AG08395 (cell line): Measurements from ENCODE around the gene SLC16A8.

Experiments used
- DNase-seq: peaks from one replicate; pipeline ENCODE4 v3.0.0; 2012; ENCODE audit warnings: mixed read lengths, low spot score

Gene SLC16A8

DNA sequence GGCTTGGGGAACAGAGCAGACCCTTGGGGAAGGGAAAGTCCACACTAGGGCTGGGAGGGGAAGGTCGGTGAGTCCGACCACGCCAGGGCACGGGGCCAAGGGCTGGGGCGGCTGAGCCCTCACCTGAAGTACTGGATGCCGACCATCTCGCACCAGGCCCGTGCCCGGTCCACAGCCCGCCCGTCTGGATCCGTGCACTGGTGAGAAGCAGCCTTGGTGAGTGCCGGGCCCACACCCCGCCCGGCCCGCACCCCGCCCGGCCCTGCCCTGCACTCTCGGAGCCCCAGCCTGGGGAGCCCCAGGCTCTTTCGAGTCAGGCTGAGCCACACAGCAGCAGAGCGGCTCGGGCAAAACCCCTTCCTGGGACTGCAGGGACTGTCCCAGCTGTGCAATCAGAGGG is 28.4 kb upstream of the SLC16A8 start:
- no peak for DNase-seq

GRCh38 chr22:38111925-38112355 is 28.0 kb upstream of the SLC16A8 start:
- DNase-seq: no peak

DNA sequence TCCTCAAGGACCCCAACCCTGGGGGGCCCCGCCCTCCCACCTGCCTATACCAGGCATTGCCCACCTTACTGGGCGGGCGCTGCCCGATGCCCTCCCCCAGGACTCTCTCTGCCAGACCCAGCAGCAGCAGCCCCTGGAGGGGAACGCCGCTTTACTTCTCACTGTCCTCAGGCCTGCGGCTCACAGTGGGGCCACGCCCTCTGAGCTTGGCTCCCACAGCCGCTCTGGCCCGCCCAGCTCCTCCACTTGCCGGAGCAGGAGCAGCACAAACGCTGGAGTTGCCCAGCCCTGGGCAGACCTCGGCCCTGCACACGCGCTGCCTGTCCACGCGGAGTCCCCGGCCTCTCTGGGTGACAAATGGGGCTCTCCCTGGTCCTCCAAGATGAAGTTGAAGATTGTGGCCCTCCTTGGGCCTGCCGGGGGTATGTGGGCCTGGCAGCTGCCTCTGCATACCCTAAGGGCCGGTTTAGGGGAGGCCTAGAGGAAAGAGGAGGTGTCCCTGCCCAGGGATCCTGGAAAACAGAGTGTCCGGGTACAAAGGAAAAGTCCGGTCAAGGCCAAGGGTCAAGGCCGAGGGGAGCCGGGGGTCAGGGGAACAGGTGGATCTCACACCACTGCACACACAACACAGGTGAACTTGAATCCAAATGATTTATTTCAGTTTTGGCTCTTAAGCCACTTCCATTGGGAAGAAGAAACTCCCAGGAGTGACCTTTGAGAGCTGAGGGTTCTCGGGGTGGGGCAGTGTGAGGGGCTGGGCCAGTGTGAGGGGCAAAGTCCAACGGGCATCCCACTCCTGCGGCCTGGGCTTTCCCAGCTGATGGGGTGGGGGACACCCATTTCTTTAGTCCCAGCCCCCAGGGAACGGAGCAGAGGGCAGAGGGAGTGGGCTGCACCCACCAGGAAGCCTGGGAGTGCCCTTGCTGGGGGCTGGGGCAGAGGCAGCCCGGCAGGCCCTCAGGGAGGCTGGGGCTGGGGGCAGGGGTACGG is 27.2 kb upstream of the SLC16A8 start:
- DNase-seq: no peak

DNA sequence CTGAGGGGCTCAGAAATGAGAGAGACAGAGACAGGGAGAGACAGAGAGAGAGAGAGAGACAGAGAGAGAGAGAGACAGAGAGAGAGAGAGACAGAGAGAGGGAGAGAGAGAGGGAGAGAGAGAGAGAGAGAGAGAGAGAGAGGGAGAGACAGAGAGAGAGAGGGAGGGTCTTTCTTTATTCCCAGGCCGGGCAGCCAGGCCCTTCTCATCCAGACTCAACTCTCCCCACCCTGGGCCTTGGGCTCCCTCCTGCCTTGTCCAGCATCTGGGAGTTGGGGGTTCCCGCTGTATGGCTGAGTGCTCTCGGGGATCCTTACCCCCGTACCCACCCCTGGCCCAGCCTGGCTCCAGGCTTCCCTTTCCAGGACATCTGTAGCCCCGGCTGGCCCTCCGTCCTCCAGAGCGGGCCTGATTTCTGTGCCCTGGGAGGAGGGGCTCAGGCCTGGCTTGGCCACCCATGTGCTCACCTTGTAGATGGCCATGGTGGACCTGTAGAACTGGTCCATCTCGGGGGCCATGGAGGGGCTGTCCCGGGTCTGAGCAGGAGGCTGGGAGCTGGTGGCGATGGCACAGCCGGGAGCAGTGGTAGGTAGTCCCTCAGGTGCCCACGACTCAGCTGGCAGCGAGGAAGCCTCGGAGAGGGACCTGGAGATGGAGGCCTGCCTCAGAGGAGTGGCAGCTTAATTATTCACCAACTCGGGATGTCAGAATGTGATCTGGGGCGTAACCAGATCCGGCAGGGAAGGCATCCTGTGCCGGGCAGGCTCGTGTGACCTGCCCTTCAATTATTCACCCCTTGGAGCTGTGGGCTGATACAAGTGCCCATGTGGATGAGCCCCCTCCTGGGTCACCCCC is 26.3 kb upstream of the SLC16A8 start, which contains the start of gene BAIAP2L2:
Gene BAIAP2L2 (minus strand): TSS at position 677 of the 855 bp plus-strand sequence. CDS start 159 bp downstream, at position 518.
- DNase-seq: no peak

GRCh38 chr22:38109371-38110001 is 25.5 kb upstream of the SLC16A8 start:
- no peak for DNase-seq

DNA sequence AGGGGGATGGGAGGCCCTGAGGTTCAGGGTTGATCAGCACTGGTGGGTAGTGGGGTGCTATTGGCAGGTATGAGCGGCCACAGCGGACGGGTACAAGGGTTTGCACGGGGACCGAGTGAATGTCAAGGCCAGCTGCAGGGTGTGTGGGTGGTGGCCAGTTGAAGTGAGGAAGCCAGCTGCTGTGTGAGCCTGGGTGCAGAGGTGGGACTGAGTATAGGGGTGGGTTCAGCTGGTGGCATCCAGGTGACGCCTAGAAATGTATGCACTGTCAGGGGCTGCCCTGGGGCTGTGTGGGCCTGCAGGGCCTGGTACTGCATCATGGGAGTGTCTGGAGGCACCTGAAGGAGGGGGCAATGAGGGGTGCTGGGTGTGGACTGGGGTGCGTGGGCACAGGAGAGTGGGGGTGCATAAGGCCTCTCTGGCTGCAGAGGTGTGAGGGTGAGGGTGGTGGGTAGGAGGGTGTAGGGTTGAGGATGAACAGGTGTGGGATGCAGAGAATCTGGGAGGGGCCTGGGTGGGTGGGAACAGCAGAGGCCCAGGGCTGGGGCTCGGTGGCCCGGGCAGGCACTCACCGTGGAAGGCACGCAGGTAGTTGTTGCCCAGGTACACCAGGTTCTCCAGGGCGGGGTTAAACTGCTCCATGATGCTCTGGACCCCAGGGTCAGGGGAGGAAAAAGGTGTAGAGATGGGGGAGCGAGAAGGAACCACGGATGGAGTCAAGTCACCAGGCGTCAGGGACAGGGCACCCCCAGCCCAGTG is 24.8 kb upstream of the SLC16A8 start:
- DNase-seq: no peak

GRCh38 chr22:38107692-38108515 is 23.9 kb upstream of the SLC16A8 start:
- peak; percentile 44 for DNase-seq

DNA sequence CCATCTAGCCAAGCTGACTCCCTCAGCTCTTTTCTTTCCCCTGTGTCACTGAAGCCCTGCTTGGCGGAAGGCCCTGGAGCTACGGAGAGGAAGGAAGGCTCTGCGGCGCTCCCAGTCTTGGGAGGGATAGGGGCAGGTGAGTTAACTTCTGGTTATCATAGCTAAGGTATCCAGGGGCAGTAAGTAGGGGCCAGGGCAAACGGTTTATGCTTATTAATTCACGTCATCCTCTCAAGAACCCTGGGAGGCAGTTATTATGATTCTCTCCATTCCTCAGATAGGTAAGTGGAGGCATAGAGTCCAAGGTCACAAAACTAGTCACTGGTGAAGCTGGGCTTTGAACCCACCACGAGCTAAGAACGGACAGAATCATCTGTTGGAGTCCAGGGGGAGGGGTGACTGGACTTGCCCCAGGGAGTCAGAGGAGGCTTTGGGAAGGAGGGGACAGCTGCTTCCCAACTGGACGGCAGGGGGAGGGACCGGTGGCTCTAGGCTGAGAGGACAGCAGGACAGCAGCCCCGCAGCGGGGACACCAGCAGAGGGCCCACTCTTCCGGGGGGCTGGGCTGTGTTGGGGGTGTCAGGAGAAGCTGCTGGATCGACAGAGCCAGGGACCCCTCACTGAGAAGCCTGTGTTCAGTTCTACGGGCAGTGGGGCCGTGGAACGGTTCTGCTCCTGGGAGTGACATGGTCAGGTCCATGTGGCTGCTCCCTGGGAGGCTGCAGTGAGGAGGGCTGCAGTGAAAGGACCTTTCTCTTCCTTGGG is 23.0 kb upstream of the SLC16A8 start:
- no peak for DNase-seq

DNA sequence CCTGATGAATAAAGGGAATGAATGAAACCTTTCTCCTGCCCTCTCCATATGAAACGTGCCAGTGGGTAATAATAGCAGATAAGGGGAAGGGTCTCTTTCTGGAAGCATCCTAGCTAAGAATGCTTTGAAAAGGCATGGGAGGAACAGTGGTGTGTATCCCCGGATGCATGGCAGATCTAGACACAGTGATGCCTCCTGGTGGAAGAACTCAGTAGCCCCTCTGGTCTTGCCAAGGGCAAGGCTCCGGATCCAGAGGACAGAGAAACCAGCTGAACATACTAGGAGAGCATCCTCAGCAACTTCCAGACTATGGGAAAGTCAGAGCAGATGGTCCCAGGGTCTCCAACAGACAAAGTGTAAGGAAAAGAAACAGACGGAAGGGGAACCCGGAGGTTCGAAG is 20.1 kb upstream of the SLC16A8 start:
- DNase-seq: no peak

- DNase-seq: no peak
Observed at GRCh38 chr22:38103641-38104040, 19.7 kb upstream of the SLC16A8 start.

DNA sequence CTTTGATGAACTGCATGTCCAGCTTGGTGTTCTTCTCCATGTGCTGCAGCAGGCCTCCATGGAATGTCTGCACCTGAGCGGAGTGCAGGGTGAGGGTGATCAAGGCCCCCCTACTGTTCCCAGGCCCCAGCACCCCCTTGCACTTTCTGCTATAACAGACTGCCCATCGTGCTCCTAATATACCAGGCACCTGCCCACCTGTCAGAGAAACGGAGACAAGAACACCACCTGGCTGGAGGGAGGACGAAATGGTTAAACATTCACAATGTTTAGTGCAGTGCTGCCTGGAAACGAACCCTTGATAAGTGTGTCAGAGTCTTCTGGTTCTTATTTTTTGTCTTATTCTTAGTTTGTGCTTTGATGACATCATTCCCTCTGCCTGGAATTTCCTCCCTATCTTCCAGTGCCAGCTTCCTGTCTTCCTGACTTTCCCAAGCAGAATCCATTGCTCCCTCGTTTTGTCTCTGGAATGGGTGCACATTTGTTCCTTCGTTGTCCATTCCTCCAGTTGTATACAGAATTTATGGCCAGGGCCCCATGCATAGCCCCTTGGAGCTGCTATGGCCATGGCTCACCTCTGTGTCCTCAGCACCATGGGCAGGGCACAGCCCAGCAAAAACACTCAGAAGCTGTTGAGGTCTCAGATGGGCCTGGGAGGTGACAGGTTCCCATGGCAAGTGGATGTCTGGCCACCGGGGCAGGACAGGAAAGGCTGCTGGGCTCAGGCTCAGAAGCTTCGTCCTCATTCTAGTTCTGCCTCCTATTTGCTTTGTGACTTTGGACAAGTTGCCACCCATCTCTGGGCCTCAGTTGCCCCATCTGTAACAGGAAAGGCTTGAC is 14.6 kb upstream of the SLC16A8 start:
- DNase-seq: peak; percentile 72

DNA sequence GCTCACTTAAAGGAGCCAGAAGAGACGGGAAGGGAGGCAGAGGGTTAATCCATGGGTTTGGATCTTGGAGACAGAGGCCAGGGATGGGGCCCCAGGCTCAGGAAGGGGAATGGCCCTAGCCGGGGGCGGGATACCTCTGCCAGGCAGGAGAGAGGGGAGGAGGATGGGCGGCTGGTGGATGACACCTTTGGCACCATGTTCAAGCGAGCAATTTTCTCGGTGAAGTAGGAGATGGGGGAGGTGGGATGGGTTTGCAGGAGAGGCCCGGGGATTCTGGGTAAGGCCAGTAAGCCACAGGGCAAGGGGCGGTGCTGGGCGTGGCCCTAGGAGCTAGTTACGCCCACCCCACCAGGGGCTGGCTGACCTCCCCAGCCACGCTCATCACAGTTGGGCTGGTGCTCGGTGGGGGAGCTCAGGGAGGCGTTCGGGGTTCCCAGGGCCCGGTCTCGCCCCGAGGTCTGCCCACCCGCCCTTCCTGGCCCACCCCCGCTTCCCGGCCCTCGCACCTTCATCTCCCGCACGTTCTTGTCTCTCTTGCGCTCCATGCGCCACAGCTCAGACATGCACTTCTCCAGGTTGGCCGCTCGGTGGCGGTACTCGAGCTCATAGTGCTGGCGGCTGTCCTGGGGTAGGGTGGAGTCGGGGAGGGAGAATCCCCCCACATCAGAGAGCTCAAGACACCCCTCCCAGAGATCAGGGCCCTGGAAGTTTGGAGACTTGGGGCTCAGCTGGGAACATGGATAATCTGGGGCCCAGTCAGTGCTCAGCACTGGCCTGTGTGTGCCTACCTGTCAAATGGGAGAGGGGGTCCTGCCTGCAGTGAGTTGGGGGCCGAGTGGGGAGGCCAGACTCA is 13.8 kb upstream of the SLC16A8 start:
- no peak for DNase-seq

DNA sequence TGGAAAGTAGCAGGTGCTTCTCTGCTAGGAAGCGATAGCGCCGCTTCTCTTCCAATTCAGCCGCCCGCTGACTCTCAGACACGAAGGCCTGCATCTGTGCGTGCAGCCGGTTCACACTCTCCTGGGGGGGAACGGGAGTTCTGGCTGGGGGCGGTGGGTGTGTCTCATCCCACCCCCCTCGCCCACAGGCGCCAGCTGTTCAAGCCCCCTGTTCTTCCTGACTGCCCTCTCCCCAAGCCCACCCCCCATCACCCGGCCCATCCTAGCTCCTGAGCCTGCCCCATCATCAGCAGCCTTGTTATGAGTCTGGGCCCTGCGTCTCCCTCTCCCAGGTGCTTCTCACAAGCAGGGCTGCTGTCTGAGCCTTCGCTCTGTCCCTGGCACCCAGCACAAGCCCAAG is 13.1 kb upstream of the SLC16A8 start:
- DNase-seq: no peak

GRCh38 chr22:38089474-38089851 is 5.5 kb upstream of the SLC16A8 start:
- no peak for DNase-seq

GRCh38 chr22:38088629-38089473 is 4.9 kb upstream of the SLC16A8 start:
- DNase-seq: peak; percentile 31

DNA sequence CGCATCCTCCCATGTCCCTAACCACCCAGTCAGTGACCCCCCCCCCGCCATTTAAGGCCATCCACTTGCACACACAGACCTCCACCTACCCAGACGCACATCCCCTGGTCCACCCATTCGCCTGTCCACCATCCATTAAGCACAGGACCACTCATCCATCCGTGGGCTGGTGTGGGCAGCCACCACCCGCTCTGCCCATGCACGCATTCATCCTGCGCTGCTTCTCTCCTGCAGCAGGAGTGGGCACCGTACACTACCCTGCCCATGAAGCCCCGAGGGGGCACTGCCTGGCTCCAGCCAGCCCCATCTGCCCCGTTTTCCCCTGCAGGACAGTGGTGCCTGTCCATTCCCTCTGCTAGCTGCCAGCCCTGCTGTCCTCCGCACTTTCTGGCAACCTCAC is 3.9 kb upstream of the SLC16A8 start:
- no peak for DNase-seq

DNA sequence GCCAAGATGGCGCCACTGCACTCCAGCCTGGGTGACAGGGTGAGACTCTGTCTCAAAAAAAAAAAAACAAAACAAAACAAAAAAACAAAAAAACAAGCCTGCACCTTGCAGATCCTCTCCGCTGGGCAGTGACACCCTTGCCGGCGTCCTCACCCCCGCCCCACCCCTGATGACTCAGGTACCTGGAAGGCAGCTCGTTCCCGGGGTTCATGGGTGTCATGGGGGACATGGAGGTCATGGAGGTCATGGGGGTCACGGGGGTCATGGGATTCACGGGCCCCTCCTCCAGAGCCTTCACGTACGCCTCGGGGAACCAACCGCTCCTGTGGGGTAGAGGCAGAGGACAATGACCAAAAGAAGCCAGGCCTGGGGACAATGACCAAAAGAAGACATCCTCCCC is 3.0 kb upstream of the SLC16A8 start:
- DNase-seq: no peak
